Left ventricle myocardium superior (tissue), 1 donor: Measurements from ENCODE around the gene CCDC27. TPM values are rescaled to one million over a fixed set of nuclear protein-coding genes. Genes with fewer than 3 reads are reported as not detected.
"Not testable (repeated sequence)": the region's sequence is repeated elsewhere in the genome, so short reads cannot be mapped to it uniquely, and the experiment has no call there.

ENCODE experiments used
- ATAC-seq: fragments of 200-7000 bp; cut with Tn5 transposase; one replicate; pipeline ENCODE4 v1.9.1; 2020; ENCODE audit warnings: mild to moderate bottlenecking, moderate library complexity
- DNase-seq: peaks from one replicate; pipeline ENCODE4 v3.0.0-alpha.2; 2020
- intact Hi-C: fragments of 100-400 bp; cut with micrococcal nuclease; formaldehyde crosslinking; loops from one replicate; pipeline ENCODE4 v1.11.0; 2022
- total RNA-seq: library from RNA; stranded (reverse); fragmentation: NEBNext Ultra II Directional; extraction: Animal tissue kit (Norgen Biotek cat#: 25700); gene quantifications from one replicate; pipeline ENCODE4 v1.2.1, GENCODE V29; 2021
- donor health status: DM: no; HTN: yes; CAD: no; lungs with severe emphysema.

Gene CCDC27
- total RNA-seq, 1 donor from 2014 or later, result not detected

DNA sequence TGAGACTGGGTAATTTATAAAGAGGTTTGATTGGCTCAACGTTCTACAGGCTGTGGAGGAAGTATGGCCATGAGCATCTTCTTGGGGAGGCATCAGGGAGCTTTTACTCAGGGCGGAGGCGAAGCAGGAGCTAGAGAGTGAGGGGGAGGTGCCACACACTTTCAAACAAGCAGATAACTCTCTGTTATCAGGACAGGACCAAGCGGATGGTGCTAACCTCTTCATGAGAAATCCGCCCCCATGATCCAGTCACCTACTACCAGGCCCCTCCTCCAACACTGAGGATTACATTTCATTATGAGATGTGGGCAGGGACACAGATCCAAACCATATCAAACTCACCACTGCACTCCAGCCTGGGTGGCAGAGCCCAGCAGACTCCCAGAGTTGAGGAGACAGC, 55.5 kb downstream of the CCDC27 start:
- ATAC-seq (no peak), DNase-seq (peak; percentile 5)
- intact Hi-C loops, result no loop called here

DNA sequence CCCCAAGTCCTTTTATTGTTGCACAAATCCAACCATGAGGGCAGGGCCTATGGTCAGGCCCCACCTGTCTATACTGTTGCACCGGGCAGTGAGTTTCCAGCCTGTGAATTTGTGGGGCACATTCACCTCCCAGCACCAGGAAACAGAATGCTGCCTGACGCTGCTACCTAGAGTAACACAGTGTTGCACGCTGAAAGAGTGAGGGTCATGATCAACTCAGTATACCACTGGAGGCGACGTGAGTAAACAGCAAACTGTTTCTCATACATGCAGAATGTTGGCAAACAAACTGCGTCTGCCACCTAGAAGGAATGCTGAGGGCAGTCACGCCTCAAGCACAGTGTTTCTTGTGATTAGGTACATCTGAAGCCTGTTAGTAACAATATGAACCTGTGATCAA, 57.4 kb downstream of the CCDC27 start:
- intact Hi-C loops, result no loop called here

DNA sequence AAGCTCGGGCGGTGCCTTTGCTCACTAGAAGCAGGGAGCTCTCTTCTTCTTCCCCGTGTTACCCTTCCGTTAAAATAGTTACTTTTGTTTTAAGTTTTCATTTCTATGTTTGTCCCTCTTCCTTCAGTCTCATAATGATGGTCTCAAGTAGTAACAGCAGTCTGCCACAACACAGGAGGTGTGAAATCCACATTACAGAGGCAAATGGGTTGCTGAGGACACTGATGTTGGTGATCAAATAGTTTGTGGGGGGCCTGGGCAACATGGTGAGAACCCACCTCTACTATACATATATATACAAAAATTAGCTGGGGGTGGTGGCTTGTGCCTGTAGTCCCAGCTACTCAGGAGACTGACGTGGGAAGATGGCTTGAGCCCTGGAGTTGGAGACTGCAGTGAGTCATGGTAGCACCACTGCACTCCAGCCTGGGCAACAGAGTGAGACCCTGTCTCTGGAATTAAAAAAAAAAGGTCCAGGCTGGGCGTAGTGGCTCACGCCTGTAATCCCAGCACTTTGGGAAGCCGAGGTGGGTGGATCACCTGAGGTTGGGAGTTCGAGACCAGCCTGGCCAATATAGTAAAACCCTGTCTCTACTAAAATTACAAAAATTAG, 58.0 kb downstream of the CCDC27 start:
- ATAC-seq, DNase-seq, intact Hi-C loops: not testable (repeated sequence)

More for the DNA sequence above, 57.4 kb downstream of the CCDC27 start:
- no peak for DNase-seq
- no peak for ATAC-seq

- ATAC-seq (no peak), DNase-seq (no peak)
- intact Hi-C loops, result no loop called here
Observed at GRCh38 chr1:3811595-3811911, 59.3 kb downstream of the CCDC27 start.

DNA sequence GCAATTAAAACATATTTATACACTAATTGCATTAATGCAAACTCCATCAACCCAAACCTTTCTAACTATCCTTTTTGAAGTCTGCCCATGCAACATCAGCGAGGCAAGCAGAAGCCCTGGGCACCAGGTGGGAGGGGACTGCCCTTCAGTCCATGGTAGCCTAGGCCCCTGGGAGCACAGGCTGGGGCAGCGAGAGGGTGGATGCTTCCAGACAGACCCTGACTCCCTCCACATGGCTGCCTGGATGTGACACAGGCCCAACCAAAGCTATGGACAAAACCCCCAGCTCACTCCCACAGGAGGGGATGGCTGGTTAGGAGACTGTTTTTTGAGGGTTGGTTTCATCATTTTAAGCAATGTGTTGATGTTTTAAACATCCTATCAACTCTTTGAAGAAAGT, 61.8 kb downstream of the CCDC27 start:
- intact Hi-C loops, result no loop called here
- DNase-seq (no peak), ATAC-seq (no peak)

DNA sequence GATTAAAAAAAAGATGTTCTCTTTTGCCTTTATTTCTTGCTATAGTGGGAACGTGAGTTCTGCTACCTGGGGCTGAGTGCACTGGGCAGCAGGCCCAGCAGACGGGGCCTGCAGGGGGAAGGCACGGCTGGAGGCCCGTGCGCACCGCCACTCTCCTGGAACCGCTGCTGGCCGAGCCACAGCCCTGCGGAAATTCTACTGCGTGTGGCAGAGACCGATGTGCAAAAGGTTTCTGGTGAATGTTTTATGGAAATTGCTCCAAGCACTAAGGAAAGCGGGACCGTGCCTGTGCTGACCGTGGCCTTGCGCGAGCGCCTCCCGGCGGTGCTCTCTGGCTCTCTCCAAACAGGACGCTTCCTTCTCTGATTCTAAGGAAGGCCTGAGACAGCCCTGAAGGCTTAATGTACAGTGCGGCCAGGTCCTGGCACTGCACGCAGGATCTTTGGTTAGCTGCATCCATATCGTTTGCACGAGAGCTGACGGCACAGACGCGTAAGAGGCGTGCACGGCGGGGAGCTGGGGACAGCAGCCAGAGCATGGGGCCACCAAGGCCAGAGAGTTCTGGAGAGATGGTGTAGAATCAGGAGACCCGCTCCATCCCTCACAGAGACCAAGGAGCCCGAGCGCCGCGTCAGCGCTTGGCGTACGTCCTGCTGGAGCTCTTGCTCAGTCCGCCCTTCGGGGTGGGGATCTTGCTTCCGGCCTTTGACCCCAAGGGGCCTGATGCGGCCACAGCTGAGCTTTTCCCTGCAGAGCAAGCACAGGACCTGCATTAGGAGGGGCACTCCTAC, 62.7 kb downstream of the CCDC27 start:
- intact Hi-C loops, result no loop called here
- no peak for ATAC-seq
- no peak for DNase-seq

- intact Hi-C loops, result no loop called here
- DNase-seq (no peak), ATAC-seq (no peak)
Observed at GRCh38 chr1:3816331-3817137, 64.3 kb downstream of the CCDC27 start.

DNA sequence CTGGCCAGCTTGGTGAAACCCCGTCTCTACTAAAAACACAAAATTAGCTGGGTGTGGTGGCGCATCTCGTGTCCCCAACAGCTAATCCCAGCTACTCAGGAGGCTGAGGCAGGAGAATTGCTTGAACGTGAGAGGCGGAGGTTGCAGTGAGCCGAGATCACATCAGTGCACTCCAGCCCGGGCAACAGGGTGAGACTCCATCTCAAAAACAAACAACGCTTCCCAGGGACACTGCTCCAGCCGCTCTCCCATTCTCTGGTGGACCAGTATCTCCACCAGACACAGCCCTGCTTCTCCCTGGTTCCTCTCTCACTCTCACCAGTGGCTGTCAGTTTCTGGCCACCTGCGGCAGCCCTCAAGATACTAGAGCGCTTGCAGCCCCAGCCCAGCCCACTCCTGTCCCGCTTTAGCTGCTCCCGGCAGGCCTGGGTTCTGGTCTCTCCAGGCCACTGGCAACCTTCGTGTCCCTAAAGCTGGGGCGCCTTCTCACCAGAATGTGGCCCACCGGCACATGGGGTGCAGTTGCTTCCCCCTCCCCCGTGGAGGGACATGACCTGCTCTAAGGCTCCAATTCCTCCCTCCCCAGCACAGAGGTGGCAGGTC, 65.0 kb downstream of the CCDC27 start:
- no peak for ATAC-seq
- intact Hi-C loops, result no loop called here
- no peak for DNase-seq

- DNase-seq (no peak), ATAC-seq (no peak)
- intact Hi-C loops, result no loop called here
Observed at GRCh38 chr1:3817821-3818597, 65.8 kb downstream of the CCDC27 start.

GRCh38 chr1:3819771-3820200, 67.5 kb downstream of the CCDC27 start:
- no peak for ATAC-seq
- intact Hi-C loops, result no loop called here
- DNase-seq, result no peak

DNA sequence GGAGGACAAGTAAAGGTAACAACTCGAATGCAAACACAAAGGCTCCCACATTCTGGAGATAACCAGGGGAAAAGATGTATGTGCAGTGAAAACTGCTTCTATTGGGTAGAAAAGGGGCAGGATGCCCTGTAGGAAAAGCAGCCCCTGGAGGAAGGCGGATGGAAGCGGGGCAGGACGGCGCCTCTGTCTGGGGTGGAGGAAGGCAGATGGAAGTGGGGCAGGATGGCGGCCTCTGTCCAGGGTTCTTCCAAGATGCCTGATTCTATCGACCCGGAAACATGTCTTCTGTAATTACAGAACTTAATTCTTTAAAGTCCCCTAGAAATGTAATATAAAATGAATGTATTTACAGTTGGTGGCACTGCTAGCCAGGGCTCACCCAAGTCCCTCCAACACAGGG, 68.1 kb downstream of the CCDC27 start:
- ATAC-seq (no peak), DNase-seq (no peak)
- intact Hi-C loops, result no loop called here

- ATAC-seq, result no peak
- DNase-seq, result no peak
- intact Hi-C loops, result no loop called here
Observed at GRCh38 chr1:3821004-3821403, 68.8 kb downstream of the CCDC27 start.

Other genes starting within 250 kb of the CCDC27 start
- 11.6 TPM for gene MEGF6, start 140.9 kb upstream of the CCDC27 start, total RNA-seq
- gene TPRG1L, start 127.4 kb upstream of the CCDC27 start, total RNA-seq, result 48.6 TPM
- 12.5 TPM for gene WRAP73, start 102.3 kb upstream of the CCDC27 start, total RNA-seq
- 0.05 TPM for gene TP73, start 99.9 kb upstream of the CCDC27 start, total RNA-seq
- gene SMIM1, start 20.3 kb downstream of the CCDC27 start, total RNA-seq, result 15.3 TPM
- 57.5 TPM for gene LRRC47, start 44.0 kb downstream of the CCDC27 start, total RNA-seq
- 35.2 TPM for gene CEP104, start 104.8 kb downstream of the CCDC27 start, total RNA-seq
- 3.7 TPM for gene DFFB, start 105.0 kb downstream of the CCDC27 start, total RNA-seq
- gene C1orf174, start 147.8 kb downstream of the CCDC27 start, total RNA-seq, result 14.4 TPM